SU-DHL-6 (cell line): ENCODE measurements around the gene ERRFI1.

Source experiments
- CTCF ChIP-seq: fragments of 200-600 bp; sonication (generic); IDR thresholded peaks from one replicate; pipeline ENCODE4 v1.5.1; 2017; ENCODE audit warnings: antibody characterized with exemption, mild to moderate bottlenecking, low read length, moderate library complexity; ENCODE audit not compliant: insufficient read depth, poor library complexity, severe bottlenecking
- EZH2phosphoT487 ChIP-seq: fragments of 200-600 bp; sonication (generic), shearing (Covaris generic); conservative IDR thresholded peaks from 2 replicates; pipeline ENCODE4 v1.6.1; 2018; ENCODE audit warnings: mild to moderate bottlenecking, antibody characterized with exemption, low read length, moderate library complexity, mixed read lengths

- TF ChIP-seq CTCF = no peak
- TF ChIP-seq EZH2phosphoT487 = no peak
Observed at GRCh38 chr1:8003438-8004112, 22.5 kb downstream of the ERRFI1 start.
